ENCODE results near the gene LMX1B.

The LMX1B gene

DNA sequence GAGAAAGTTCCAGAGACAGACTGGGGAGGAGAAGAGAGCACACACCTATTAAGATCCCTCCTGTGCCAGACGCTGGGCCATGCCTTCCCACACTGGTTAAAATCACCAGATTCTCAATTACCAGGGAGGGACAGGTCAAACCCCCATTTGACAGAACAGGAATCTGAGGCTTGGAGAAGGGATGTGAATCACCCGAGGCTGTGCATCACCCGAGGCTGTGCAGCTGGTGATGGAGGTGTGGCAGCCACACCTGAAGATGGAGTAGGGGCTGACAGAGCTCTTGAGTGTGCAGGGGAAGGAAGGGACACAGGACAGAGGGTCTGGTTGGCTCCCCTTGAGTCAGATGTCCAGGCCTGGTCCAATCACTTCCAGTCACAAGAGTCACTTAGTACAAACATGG is 70.6 kb downstream of the LMX1B start:
- DNase-seq: no peak
- TF ChIP-seq GATA1 (IDR thresholded peaks at IDR 0.05; ENCODE audit: low read depth, low read length): no peak
- no peak for TF ChIP-seq POLR2A (IDR thresholded peaks at IDR 0.05; ENCODE audit: low read length)

DNA sequence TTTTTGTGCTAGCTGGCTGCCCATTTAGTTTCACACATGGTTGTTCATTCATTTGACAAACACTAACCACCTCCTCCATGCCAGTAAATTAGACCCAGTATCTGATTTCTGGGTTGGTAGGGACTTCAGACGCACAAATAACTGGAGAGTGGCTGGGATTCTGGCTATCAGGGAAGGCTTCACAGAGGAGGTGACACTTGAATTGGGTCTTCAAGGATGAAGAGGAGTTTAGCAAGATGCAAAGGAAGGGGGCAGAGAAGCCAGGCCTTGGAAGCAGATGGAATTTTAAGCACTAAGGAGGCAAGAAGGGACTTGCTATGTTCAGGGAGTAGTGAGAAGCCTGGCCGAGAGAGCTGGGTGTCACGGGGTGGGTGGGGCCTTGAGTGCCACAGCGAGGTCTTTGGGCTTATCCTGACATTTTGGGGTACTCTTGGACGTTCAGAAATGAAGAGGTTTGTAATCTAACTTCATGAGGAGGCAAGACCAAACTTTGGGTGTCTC is 71.3 kb downstream of the LMX1B start:
- DNase-seq: no peak
- TF ChIP-seq POLR2A (IDR thresholded peaks at IDR 0.05; ENCODE audit: low read length) (no peak), GATA1 (IDR thresholded peaks at IDR 0.05; ENCODE audit: low read depth, low read length) (no peak)

DNA sequence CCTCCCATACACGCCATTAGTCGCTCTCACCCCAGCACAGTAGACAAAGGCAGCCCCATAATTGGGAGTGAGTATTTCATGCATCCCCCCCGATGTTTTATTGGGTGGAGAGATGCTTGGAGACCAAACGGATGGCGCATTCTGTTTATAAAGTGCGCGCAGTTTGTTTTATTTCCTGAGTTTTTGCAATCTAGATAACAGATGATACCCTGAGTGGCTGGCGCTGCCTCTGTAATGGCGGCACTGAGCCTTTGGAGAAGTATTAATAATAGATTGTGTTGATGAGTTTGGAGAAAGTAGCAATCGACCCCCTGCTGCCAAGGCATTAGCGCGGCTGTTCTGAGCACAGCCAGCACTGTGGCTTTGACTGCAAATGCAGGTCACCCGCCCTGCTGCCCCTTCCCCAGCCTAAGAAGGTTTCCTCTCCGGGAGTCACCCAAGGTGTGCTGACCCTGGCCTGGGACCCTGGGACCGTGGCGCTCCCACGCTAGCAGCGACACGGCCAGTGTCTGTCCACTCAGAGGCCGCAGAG is 74.3 kb downstream of the LMX1B start:
- TF ChIP-seq POLR2A (IDR thresholded peaks at IDR 0.05; ENCODE audit: low read length) (no peak), GATA1 (IDR thresholded peaks at IDR 0.05; ENCODE audit: low read depth, low read length) (no peak)
- no peak for DNase-seq

DNA sequence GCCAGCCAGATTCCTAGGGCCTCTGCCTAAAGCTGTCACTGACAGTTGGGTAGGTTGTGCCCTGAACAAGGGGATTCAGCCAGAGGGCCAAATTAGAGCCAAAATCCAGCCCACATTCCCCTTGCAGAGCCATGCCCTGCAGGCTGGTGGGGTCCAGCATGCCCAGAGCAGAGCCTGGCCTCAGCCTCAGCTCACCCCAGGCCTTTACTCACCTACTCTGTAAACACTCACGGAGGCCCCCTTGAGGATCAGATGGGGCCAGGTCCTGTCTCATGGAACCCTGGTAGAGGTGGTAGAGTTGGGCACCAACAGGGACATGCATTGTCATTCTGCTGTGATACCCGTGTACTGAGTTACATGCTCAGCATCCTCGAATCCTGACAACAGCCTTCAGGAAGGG is 74.9 kb downstream of the LMX1B start:
- no peak for DNase-seq
- TF ChIP-seq POLR2A (IDR thresholded peaks at IDR 0.05; ENCODE audit: low read length) (no peak), GATA1 (IDR thresholded peaks at IDR 0.05; ENCODE audit: low read depth, low read length) (no peak)

DNA sequence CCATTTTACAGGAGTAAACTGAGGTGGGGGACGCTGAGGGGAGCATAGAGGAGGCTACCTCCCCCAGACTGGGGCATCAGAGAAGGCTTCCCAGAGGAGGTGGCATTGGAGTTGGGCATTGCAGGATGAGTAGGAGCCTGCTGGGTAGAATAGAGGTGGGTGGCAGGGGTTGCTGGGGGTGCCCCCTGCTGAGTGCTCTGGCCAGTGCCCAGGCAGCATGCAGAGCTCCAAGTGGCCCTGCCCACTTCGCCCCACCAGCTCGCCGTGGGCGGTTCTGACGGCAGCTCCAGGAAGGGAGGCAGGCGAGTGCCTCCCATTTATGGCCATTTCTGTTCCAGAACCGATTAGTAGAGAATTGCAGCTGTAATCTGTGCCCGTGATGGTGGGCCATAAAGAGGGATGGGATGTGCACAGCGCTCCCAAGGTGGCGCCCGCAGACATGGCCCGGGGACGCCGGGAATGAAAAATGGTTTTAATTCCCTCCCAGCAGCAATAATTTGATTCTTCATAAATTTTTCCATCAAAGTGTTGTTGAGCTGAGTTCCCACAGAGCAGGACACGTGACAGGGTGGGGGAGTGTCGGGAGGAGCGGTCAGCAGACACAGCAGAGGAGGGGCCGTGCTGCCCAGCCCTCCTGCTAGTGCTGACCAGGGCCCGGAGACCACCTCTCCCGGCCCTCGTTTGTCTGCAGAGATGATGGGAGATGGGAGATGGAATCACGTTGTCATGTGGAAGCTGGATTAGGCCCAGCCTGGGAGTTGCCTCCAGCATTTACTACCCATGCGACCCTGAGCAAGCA is 75.5 kb downstream of the LMX1B start:
- no peak for DNase-seq
- TF ChIP-seq GATA1 (IDR thresholded peaks at IDR 0.05; ENCODE audit: low read depth, low read length): no peak
- TF ChIP-seq POLR2A (IDR thresholded peaks at IDR 0.05; ENCODE audit: low read length): no peak

DNA sequence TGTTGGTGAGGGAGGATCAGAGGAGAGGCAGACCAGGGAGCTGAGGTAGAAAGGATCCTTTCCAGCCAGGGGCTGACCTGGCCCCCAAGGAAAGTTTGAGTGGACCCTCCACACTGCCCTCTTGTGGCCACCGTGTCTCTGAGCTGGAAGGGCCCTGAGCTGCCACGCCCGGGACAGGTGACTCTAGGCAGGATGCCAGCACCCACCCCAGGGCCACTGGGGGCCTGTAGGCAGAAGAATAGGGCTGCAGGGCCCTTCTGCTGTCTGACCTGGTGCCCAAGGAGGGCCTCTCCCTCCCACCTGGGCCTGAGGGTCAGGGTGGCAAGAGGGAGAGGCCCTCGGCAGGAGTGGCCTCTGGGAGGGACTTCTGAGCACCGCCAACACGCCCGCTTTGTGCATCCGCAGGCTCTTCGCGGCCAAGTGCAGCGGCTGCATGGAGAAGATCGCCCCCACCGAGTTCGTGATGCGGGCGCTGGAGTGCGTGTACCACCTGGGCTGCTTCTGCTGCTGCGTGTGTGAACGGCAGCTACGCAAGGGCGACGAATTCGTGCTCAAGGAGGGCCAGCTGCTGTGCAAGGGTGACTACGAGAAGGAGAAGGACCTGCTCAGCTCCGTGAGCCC is 76.8 kb downstream of the LMX1B start:
- TF ChIP-seq GATA1 (IDR thresholded peaks at IDR 0.05; ENCODE audit: low read depth, low read length) (no peak), POLR2A (IDR thresholded peaks at IDR 0.05; ENCODE audit: low read length) (no peak)
- DNase-seq: peak; percentile 14 to 44

DNA sequence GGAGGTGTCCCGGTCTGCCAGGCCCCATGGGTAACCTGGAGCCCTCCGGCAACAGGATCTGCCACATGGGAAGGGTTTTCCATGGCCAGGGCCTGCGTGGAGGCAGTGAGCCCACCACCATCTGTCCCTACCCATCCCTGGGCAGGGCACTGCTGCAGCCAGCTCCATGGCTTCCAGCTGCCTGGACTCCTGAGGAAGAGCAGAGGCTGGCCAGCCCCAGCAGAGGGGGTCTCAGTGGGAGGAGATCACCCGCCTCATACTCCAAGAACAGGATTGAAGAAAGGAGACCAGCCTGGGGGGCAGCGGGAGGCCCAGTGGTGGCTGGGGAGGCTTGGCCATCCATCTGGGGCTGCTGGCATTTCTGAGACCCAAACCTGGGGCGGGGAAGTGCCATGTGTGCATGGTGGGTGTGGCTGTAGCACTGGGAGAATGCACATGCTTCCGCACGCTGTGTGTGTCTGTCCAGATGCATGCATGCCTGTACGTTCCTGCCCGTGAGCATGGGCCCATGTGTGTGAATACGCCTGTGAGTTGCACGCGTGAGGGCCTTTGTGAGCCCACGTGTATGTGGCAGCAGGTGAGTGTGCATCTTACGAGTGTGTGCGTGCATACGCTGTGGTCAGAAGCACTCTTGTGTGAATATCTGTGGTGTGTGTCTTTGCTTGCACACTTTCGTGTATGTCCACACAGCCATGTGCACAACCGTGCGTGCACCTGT is 78.5 kb downstream of the LMX1B start:
- DNase-seq: no peak
- TF ChIP-seq GATA1 (IDR thresholded peaks at IDR 0.05; ENCODE audit: low read depth, low read length) (no peak), POLR2A (IDR thresholded peaks at IDR 0.05; ENCODE audit: low read length) (no peak)

DNA sequence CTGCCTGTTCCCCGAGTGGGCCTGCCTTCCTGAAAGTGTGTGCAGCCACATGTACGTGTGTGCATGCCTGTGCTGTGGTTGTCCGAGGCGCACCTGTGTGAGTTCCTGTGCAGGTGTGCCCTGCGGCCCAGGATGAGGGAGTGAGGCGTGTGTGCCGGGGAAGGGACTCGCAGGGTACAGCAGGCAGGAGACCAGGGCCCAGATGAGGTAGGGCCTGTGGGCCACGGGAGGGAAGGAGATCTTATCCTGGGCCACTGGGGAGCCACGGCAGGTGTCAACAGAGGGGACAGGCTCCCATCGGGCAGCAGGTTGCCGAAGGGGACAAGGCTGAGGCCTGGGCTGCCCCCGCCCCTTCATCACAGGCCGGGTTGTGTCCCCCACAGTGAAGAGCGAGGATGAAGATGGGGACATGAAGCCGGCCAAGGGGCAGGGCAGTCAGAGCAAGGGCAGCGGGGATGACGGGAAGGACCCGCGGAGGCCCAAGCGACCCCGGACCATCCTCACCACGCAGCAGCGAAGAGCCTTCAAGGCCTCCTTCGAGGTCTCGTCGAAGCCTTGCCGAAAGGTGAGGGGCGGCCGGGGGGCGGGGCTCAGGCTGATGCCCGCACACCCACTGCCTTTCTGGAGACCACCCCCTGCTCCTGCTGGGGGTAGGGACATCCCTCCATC is 79.2 kb downstream of the LMX1B start:
- TF ChIP-seq GATA1 (IDR thresholded peaks at IDR 0.05; ENCODE audit: low read depth, low read length) (no peak), POLR2A (IDR thresholded peaks at IDR 0.05; ENCODE audit: low read length) (no peak)
- no peak for DNase-seq

DNA sequence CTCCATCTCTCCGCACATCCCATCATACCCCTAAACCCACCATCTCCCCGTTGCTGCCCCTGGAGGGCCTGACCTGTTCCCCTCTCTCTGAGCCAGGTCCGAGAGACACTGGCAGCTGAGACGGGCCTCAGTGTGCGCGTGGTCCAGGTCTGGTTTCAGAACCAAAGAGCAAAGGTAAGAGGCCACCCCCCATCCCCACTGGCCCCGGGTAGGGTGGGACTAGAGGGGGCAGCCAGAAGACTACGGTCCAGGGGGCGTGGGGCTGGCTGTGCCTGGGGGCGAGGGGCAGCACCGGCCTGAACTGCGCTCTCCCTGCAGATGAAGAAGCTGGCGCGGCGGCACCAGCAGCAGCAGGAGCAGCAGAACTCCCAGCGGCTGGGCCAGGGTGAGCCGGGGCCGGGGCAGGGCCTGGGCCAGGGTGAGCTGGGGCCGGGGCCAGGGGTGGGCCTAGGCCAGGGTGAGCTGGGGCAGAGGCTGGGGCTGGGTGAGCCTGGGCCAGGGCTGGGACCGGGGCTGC is 79.8 kb downstream of the LMX1B start:
- no peak for TF ChIP-seq POLR2A (IDR thresholded peaks at IDR 0.05; ENCODE audit: low read length)
- no peak for TF ChIP-seq GATA1 (IDR thresholded peaks at IDR 0.05; ENCODE audit: low read depth, low read length)
- DNase-seq: no peak

DNA sequence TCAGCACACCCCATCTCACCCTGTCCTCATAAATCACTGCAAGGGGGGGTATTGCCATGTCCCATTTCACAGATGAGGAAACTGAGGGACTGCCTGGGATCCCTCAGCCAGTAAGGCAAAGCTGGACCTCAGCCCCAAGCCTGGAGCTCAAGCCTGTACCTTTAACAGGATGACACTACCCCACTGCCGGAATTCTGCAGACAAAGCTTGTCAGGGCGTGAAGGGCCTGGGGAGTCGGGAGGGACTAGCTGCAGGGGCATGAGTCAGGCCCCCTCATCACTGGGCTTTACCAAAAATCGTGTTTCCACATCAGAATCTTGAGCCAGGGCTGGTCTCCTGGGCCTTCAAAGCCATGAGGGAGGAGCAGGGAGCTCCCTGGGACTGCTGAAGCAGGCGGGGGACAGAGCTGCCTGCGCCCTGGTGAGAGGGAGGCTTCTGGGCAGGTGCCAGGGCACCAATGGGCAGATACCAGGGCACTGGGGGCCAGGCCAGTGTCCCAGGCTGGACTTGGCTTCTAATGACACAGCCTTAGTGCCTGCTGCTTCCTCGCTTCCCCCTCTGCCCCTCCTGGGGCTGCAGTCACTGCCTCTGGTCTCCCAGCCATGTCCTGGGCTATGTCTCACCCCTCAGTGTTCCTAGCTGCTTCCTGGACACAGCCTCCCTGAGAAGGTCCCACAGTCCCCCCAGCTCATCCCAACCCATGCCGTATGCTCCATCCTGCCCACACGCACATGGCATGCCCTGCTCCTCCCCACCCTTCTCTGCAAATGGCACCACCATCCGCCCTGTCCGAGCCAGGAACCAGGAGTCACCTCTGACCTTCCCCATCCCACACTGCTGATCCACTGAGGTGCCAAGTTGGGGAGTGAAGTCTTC is 80.7 kb downstream of the LMX1B start:
- no peak for DNase-seq
- TF ChIP-seq POLR2A (IDR thresholded peaks at IDR 0.05; ENCODE audit: low read length): no peak
- TF ChIP-seq GATA1 (IDR thresholded peaks at IDR 0.05; ENCODE audit: low read depth, low read length): no peak

DNA sequence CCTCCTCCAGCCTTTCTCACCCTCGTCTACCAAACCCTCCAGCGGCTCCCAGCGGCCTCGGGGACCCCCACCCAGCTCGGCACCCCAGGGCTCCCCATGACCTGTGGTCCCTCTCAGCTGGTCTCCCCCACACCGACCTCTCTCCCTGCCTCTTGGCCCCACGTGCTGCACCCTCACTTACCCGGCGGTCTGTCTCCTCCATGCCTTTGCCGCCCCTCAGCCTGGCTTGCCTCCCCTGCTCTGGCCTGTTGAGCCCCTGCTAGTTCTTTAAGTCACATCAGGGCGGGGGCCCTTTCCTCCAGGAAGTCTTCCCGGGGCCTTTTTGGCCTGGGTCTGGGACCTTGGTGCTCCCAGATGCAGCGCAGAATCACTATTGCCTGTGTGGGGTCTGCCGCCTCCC is 81.5 kb downstream of the LMX1B start:
- DNase-seq: no peak
- TF ChIP-seq POLR2A (IDR thresholded peaks at IDR 0.05; ENCODE audit: low read length) (no peak), GATA1 (IDR thresholded peaks at IDR 0.05; ENCODE audit: low read depth, low read length) (no peak)

DNA sequence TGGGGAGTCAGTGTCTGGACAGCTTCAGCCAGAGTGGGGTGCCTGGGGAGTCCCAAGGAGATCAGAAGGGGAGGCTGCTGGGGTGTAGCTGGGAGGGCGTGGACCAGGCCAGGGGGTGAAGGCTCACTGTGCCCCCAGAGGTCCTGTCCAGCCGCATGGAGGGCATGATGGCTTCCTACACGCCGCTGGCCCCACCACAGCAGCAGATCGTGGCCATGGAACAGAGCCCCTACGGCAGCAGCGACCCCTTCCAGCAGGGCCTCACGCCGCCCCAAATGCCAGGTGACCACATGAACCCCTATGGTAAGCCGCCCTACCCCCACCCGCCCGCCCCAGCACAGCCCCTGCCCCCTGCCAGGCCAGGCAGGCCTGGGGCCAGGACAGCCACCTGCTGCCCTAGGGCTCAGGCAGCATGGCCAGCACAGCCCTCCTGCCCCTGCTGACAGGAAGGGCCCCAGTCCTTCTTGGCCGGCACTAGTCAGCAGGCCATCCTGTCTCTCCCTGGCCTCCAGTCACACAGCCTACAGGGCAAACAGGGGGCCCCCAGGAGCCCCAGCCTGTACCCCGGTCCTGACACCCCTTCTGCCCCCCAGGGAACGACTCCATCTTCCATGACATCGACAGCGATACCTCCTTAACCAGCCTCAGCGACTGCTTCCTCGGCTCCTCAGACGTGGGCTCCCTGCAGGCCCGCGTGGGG is 82.1 kb downstream of the LMX1B start:
- DNase-seq: no peak
- no peak for TF ChIP-seq POLR2A (IDR thresholded peaks at IDR 0.05; ENCODE audit: low read length)

Measured in erythroblast (primary cell).